ENCODE measurements around the gene PIH1D1. TPM values are rescaled to one million over a fixed set of nuclear protein-coding genes. Genes with fewer than 3 reads are reported as not detected.
A peak's percentile ranks its signal among the peaks of the same experiment; 100 is the strongest.

Gene PIH1D1
- total and polyA plus RNA-seq, 2 donors (not counting 3 experiments of a cell fraction or from before 2014, with no cell fraction given) = 83.2 to 86.9 TPM

DNA sequence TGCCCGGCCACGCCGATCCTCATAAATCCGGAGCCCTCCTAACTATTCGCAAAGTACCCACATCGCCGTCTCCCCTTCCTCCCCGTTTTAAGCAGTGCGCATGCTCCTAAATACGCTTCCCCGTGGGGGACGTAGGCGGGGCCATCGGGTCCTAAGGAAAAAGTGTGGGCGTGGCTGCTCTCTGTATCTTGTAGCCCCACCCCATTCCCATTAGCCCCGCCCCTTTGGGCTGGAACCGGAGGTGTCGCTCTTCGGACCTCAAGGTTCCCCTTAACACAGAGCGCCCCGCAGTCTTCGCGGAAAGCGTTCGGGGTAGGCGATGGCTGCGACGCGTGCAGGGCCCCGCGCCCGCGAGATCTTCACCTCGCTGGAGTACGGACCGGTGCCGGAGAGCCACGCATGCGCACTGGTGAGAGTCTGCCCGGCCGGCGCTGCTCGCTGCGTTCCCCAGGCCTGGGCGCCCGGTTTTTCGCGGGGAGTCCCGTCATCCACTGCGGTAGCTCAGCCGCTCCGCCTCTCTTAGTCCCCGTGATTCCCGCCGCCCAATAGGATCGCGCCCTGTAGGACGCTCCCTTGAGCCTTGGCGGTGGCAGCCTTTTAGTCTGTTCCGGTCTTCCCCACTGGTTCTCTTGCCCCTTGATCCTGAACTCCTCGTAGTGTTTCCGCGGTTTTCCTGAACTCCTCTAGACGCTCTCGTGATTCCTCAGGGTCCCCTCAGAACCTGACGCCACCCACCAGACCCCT lies 1.6 kb upstream of the PIH1D1 start, which contains the start of gene ALDH16A1:
TSS of gene ALDH16A1 (plus strand) at position 213 of the 744 bp plus-strand sequence. CDS start at position 320, 107 bp downstream.
- peak; percentile 99 for FAIRE-seq
- BruUV-seq (replicated peaks) = no TSS peak
- dilution Hi-C loops (cut with MboI; ENCODE audit: extremely low pct_ligation_motif_present, low sequenced_read_pairs) = no loop called here

More for the DNA sequence above, 1.6 kb upstream of the PIH1D1 start, which contains the start of gene ALDH16A1:
- DNase-seq (ENCODE audit: low read depth, low spot score) = peak; percentile 98
- peak within 1 kb of the TSS; percentile 83 for H3K27ac ChIP-seq (ENCODE audit: insufficient read depth, low read depth, low read length)
- TF ChIP-seq MYC (IDR thresholded peaks at IDR 0.05; ENCODE audit: low read depth, low read length) = no peak
- no peak for TF ChIP-seq JUN (IDR thresholded peaks at IDR 0.05; ENCODE audit: borderline replicate concordance, insufficient read depth, insufficient read length, low read depth)
- TF ChIP-seq EZH2 (IDR thresholded peaks at IDR 0.05; ENCODE audit: borderline replicate concordance, low read depth, low read length, severe bottlenecking) = no peak
- TF ChIP-seq POLR2A (IDR thresholded peaks at IDR 0.05; ENCODE audit: low read depth, low read length) = peak; percentile 95
- no peak for TF ChIP-seq FOS (IDR thresholded peaks at IDR 0.05; ENCODE audit: borderline replicate concordance, insufficient read depth, low read length)
- peak; percentile 96 for TF ChIP-seq POLR2AphosphoS5 (IDR thresholded peaks at IDR 0.05; ENCODE audit: insufficient read depth, low read depth, low read length)
- TF ChIP-seq, protein P1, sequence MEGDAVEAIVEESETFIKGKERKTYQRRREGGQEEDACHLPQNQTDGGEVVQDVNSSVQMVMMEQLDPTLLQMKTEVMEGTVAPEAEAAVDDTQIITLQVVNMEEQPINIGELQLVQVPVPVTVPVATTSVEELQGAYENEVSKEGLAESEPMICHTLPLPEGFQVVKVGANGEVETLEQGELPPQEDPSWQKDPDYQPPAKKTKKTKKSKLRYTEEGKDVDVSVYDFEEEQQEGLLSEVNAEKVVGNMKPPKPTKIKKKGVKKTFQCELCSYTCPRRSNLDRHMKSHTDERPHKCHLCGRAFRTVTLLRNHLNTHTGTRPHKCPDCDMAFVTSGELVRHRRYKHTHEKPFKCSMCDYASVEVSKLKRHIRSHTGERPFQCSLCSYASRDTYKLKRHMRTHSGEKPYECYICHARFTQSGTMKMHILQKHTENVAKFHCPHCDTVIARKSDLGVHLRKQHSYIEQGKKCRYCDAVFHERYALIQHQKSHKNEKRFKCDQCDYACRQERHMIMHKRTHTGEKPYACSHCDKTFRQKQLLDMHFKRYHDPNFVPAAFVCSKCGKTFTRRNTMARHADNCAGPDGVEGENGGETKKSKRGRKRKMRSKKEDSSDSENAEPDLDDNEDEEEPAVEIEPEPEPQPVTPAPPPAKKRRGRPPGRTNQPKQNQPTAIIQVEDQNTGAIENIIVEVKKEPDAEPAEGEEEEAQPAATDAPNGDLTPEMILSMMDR (IDR thresholded peaks at IDR 0.05; ENCODE audit: extremely low read depth in 1 of 2, insufficient read depth in 1 of 2, low read depth in 1 of 2, low read length in 2 of 2) = no peak
- no peak for TF ChIP-seq GATA2 (IDR thresholded peaks at IDR 0.05; ENCODE audit: insufficient read depth, insufficient read length, low read depth, low read length)
- TF ChIP-seq, protein P2, sequence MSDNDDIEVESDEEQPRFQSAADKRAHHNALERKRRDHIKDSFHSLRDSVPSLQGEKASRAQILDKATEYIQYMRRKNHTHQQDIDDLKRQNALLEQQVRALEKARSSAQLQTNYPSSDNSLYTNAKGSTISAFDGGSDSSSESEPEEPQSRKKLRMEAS (IDR thresholded peaks at IDR 0.05; ENCODE audit: insufficient read depth, insufficient read length) = peak; percentile 65
- H3K4me2 ChIP-seq (ENCODE audit: insufficient read depth, low read length) = peak within 1 kb of the TSS; percentile 79
- peaks cover 0 to 4% of the 10 kb centered on the region in 2 experiments for H3K36me3 ChIP-seq (ENCODE audit: control insufficient read depth in 2 of 2, extremely low read depth in 1 of 2, insufficient read depth in 2 of 2, low read length in 2 of 2)
- H4K20me1 ChIP-seq (replicated peaks; ENCODE audit: control insufficient read depth, extremely low read depth, insufficient read depth, low read length) = no peaks in the 10 kb centered on the region
- no peaks in the 10 kb centered on the region for H3K9me3 ChIP-seq (replicated peaks; ENCODE audit: control insufficient read depth, insufficient read depth, low read length)
- peak within 1 kb of the TSS; percentile 75 for H2AFZ ChIP-seq (ENCODE audit: low read depth, low read length)
- ChIA-PET CTCF (interaction anchor here (0.7 to 3.8 kb wide), 3 partner anchors 20 to 24 kb away, joined by 3 to 17 read pairs (median 8); partner anchors contain the start of gene FLT3LG), POLR2A (interaction anchor here (0.6 to 1.0 kb wide), 3 partner anchors 20 to 325 kb away, joined by 3 to 8 read pairs (median 7); no protein-coding TSS in a partner anchor)
- H3K9me1 ChIP-seq (replicated peaks; ENCODE audit: control insufficient read depth, extremely low read depth, insufficient read depth, low read length) = no peaks in the 10 kb centered on the region
- peak within 1 kb of the TSS; percentile 31 to 74 (median 52) for H3K4me3 ChIP-seq (replicated peaks in 1 of 3; ENCODE audit: insufficient read depth in 1 of 3, low read depth in 1 of 3, low read length in 3 of 3)
- H3K4me1 ChIP-seq (ENCODE audit: control insufficient read depth, extremely low read depth, insufficient read depth, low read length) = peaks cover 11% of the 10 kb centered on the region
- intact Hi-C loops (cut with micrococcal nuclease) = loop anchor here (2.0 to 5.0 kb wide), 3 partner anchors 22 to 424 kb away; partner anchors contain the start of genes AKT1S1, FLT3LG, RRAS and SCAF1
- peaks cover 11% of the 10 kb centered on the region for H3K79me2 ChIP-seq (ENCODE audit: control insufficient read depth, insufficient read depth, low read length)
- no peaks in the 10 kb centered on the region for H3K27me3 ChIP-seq (ENCODE audit: control insufficient read depth in 2 of 2, insufficient read depth in 2 of 2, low read length in 2 of 2)
- peak within 1 kb of the TSS; percentile 92 for H3K9ac ChIP-seq (replicated peaks; ENCODE audit: extremely low read depth, insufficient read depth, low read length)

Measured in endothelial cell of umbilical vein (primary cell).